Prostate gland (tissue), 2 donors: ENCODE data around the gene ARHGAP24.

Experiments used
- CTCF ChIP-seq, 4 experiments: fragments of 200-600 bp in 2 of 4; fragments of 450-650 bp in 2 of 4; sonication (generic) in 2 of 4; IDR thresholded peaks; 1 replicate in 3 of 4; 2 replicates in 1 of 4; pipeline ENCODE4 v1.5.1; 2016 to 2019; ENCODE audit warnings: antibody characterized with exemption in 4 of 4, mild to moderate bottlenecking in 2 of 4, moderate library complexity in 2 of 4
- POLR2A ChIP-seq: fragments of 450-650 bp; IDR thresholded peaks from one replicate; pipeline ENCODE4 v1.6.1; 2016; ENCODE audit warnings: antibody characterized with exemption, mild to moderate bottlenecking

- TF ChIP-seq CTCF (IDR thresholded peaks at IDR 0.05) (no peak), POLR2A (no peak)
These were observed 95.4 kb downstream of the ARHGAP24 start for GRCh38 chr4:85570388-85570787.
